ENCODE data around the gene GALNT10. TPM values are rescaled to one million over a fixed set of nuclear protein-coding genes. Genes with fewer than 3 reads are reported as not detected.

GALNT10 gene
- total RNA-seq, 1 donor from 2014 or later: 27.6 TPM

- Histone ChIP-seq H3K4me3 (ENCODE audit: low read depth, low read length) (no peak overlapping the region), H3K27me3 (ENCODE audit: control insufficient read depth, insufficient read depth, low read length) (no peaks in the 10 kb centered on the region), H3K36me3 (ENCODE audit: control insufficient read depth, insufficient read depth, low read length) (peaks cover 1% of the 10 kb centered on the region)
- TF ChIP-seq CTCF (IDR thresholded peaks at IDR 0.05; ENCODE audit: insufficient read depth, low read length, poor library complexity, severe bottlenecking): no peak
- no peak for DNase-seq (ENCODE audit: low read depth)
Measured at GRCh38 chr5:154364771-154365170, 174.2 kb downstream of the GALNT10 start.

- Histone ChIP-seq H3K36me3 (ENCODE audit: control insufficient read depth, insufficient read depth, low read length) (peaks cover 1% of the 10 kb centered on the region), H3K4me3 (ENCODE audit: low read depth, low read length) (no peak overlapping the region), H3K27me3 (ENCODE audit: control insufficient read depth, insufficient read depth, low read length) (no peaks in the 10 kb centered on the region)
- DNase-seq (ENCODE audit: low read depth): no peak
- TF ChIP-seq CTCF (IDR thresholded peaks at IDR 0.05; ENCODE audit: insufficient read depth, low read length, poor library complexity, severe bottlenecking): no peak
Measured at GRCh38 chr5:154365823-154366222, 175.3 kb downstream of the GALNT10 start.

- no peak for DNase-seq (ENCODE audit: low read depth)
- Histone ChIP-seq H3K27me3 (ENCODE audit: control insufficient read depth, insufficient read depth, low read length) (no peaks in the 10 kb centered on the region), H3K4me3 (ENCODE audit: low read depth, low read length) (no peak overlapping the region), H3K36me3 (ENCODE audit: control insufficient read depth, insufficient read depth, low read length) (peaks cover 1% of the 10 kb centered on the region)
- no peak for TF ChIP-seq CTCF (IDR thresholded peaks at IDR 0.05; ENCODE audit: insufficient read depth, low read length, poor library complexity, severe bottlenecking)
Measured at GRCh38 chr5:154366353-154366752, 175.8 kb downstream of the GALNT10 start.

- Histone ChIP-seq H3K36me3 (ENCODE audit: control insufficient read depth, insufficient read depth, low read length) (no peaks in the 10 kb centered on the region), H3K4me3 (ENCODE audit: low read depth, low read length) (no peak overlapping the region), H3K27me3 (ENCODE audit: control insufficient read depth, insufficient read depth, low read length) (no peaks in the 10 kb centered on the region)
- no peak for TF ChIP-seq CTCF (IDR thresholded peaks at IDR 0.05; ENCODE audit: insufficient read depth, low read length, poor library complexity, severe bottlenecking)
- no peak for DNase-seq (ENCODE audit: low read depth)
Measured at GRCh38 chr5:154367101-154367500, 176.6 kb downstream of the GALNT10 start.

- no peak overlapping the region for H3K4me3 ChIP-seq (ENCODE audit: low read depth, low read length)
- no peaks in the 10 kb centered on the region for H3K36me3 ChIP-seq (ENCODE audit: control insufficient read depth, insufficient read depth, low read length)
- peak; percentile 87 for DNase-seq (ENCODE audit: low read depth)
- no peak for TF ChIP-seq CTCF (IDR thresholded peaks at IDR 0.05; ENCODE audit: insufficient read depth, low read length, poor library complexity, severe bottlenecking)
- H3K27me3 ChIP-seq (ENCODE audit: control insufficient read depth, insufficient read depth, low read length): no peaks in the 10 kb centered on the region
Measured at GRCh38 chr5:154368041-154368800, 177.7 kb downstream of the GALNT10 start.

GRCh38 chr5:154369682-154370081 lies 179.1 kb downstream of the GALNT10 start:
- no peaks in the 10 kb centered on the region for H3K27me3 ChIP-seq (ENCODE audit: control insufficient read depth, insufficient read depth, low read length)
- no peak for TF ChIP-seq CTCF (IDR thresholded peaks at IDR 0.05; ENCODE audit: insufficient read depth, low read length, poor library complexity, severe bottlenecking)
- no peaks in the 10 kb centered on the region for H3K36me3 ChIP-seq (ENCODE audit: control insufficient read depth, insufficient read depth, low read length)
- no peak for DNase-seq (ENCODE audit: low read depth)
- no peak overlapping the region for H3K4me3 ChIP-seq (ENCODE audit: low read depth, low read length)
